Chondrocyte (in vitro differentiated cells): ENCODE results near the gene HSF2BP. TPM values are rescaled to one million over a fixed set of nuclear protein-coding genes. Genes with fewer than 3 reads are reported as not detected.
A peak's percentile ranks its signal among the peaks of the same experiment; 100 is the strongest.

ENCODE experiments used
- DNase-seq: peaks from one replicate; pipeline ENCODE4 v3.0.0; 2021; ENCODE audit warnings: mixed read lengths, low spot score
- H3K27ac Mint-ChIP-seq: one replicate; pipeline ENCODE4 v1.8.0; 2021; ENCODE audit warnings: mild to moderate bottlenecking, moderate library complexity, mixed read lengths; ENCODE audit not compliant: unreplicated experiment
- H3K27me3 Mint-ChIP-seq: 2 replicates; pipeline ENCODE4 v1.8.0; 2021; ENCODE audit warnings: low read depth, mixed read lengths
- H3K36me3 Mint-ChIP-seq: 2 replicates; pipeline ENCODE4 v1.8.0; 2021; ENCODE audit warnings: low read depth, mixed read lengths
- H3K4me1 Mint-ChIP-seq: 2 replicates; pipeline ENCODE4 v1.8.0; 2021; ENCODE audit warnings: low read depth, mild to moderate bottlenecking, mixed read lengths
- H3K4me3 Mint-ChIP-seq: one replicate; pipeline ENCODE4 v1.8.0; 2021; ENCODE audit warnings: mild to moderate bottlenecking, moderate library complexity, mixed read lengths; ENCODE audit not compliant: unreplicated experiment
- H3K9me3 Mint-ChIP-seq: 2 replicates; pipeline ENCODE4 v1.8.0; 2021; ENCODE audit warnings: low read depth, mixed read lengths
- CTCF ChIP-seq: fragments of 200-600 bp; sonication (generic); IDR thresholded peaks from 2 replicates; pipeline ENCODE4 v1.5.0; 2021; ENCODE audit warnings: antibody characterized with exemption, mild to moderate bottlenecking, moderate library complexity
- total RNA-seq: library from RNA; stranded (reverse); gene quantifications from 3 replicates; pipeline ENCODE4 v1.2.1, GENCODE V29; 2021

HSF2BP gene
- total RNA-seq, 1 donor from 2014 or later, result 3.5 TPM

GRCh38 chr21:43662286-43662685 is 3.0 kb upstream of the HSF2BP start:
- Mint-ChIP-seq H3K27me3 (no peaks in the 10 kb centered on the region), H3K4me1 (peaks cover 28% of the 10 kb centered on the region), H3K27ac (no peak overlapping the region), H3K9me3 (peaks cover 3% of the 10 kb centered on the region), H3K36me3 (peaks cover 10% of the 10 kb centered on the region), H3K4me3 (no peak overlapping the region)
- no peak for DNase-seq
- TF ChIP-seq CTCF, result no peak

GRCh38 chr21:43658769-43659135 is 536 bp downstream of the HSF2BP start:
- DNase-seq, result no peak
- peaks cover 2% of the 10 kb centered on the region for H3K36me3 Mint-ChIP-seq
- H3K27ac Mint-ChIP-seq, result peak overlapping the region; percentile 95
- H3K4me3 Mint-ChIP-seq, result peak overlapping the region; percentile 70
- H3K4me1 Mint-ChIP-seq, result peaks cover 27% of the 10 kb centered on the region
- H3K9me3 Mint-ChIP-seq, result no peaks in the 10 kb centered on the region
- no peak for TF ChIP-seq CTCF
- no peaks in the 10 kb centered on the region for H3K27me3 Mint-ChIP-seq

- TF ChIP-seq CTCF, result no peak
- H3K27ac Mint-ChIP-seq, result no peak overlapping the region
- H3K4me3 Mint-ChIP-seq, result no peak overlapping the region
- no peaks in the 10 kb centered on the region for H3K27me3 Mint-ChIP-seq
- H3K36me3 Mint-ChIP-seq, result peaks cover 2% of the 10 kb centered on the region
- DNase-seq, result no peak
- H3K4me1 Mint-ChIP-seq, result peaks cover 27% of the 10 kb centered on the region
- no peaks in the 10 kb centered on the region for H3K9me3 Mint-ChIP-seq
Measured at GRCh38 chr21:43658088-43658741, 1.1 kb downstream of the HSF2BP start.

DNA sequence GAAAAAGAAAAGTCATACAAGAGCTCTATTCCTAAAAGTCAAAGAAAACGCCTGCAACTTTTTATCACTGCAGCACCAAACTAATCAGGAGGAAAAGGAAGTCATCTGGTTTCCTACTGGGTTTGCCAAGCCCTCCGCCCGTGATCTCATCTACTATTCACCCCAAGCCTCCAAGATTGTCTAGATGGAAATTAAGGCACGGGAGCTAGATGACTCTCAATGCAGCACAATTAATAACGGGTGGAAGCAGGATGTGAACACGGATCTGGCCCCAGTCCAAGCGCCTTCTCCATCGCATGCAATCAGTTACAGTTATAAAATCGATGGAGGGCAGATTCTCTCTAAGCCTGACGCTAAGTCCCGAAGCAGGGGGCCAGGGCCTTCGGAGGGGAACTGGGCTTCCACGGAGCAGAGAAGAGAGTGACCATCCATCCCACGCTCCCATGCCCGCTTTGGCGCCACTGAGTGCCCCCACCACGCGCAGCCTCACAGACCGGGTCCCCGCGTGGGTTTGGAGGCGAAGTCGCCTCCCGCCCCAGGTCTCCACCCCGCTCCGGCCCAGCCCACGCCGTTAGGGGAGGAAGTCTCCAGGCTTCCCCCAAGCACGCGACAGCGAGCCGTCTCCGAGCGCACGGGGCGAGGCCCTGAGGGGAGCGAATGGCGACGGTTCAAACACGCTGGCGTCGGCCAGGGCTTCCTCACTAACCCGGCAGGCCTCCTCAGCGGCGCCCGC is 1.8 kb downstream of the HSF2BP start:
- Mint-ChIP-seq H3K27ac (no peak overlapping the region), H3K36me3 (no peaks in the 10 kb centered on the region), H3K27me3 (no peaks in the 10 kb centered on the region), H3K4me1 (peaks cover 27% of the 10 kb centered on the region), H3K9me3 (no peaks in the 10 kb centered on the region), H3K4me3 (no peak overlapping the region)
- DNase-seq, result no peak
- no peak for TF ChIP-seq CTCF

- Mint-ChIP-seq H3K27ac (no peak overlapping the region), H3K27me3 (no peaks in the 10 kb centered on the region), H3K9me3 (no peaks in the 10 kb centered on the region), H3K4me1 (peaks cover 8% of the 10 kb centered on the region), H3K4me3 (no peak overlapping the region), H3K36me3 (no peaks in the 10 kb centered on the region)
- TF ChIP-seq CTCF, result no peak
- DNase-seq, result no peak
Measured at GRCh38 chr21:43654806-43655489, 4.3 kb downstream of the HSF2BP start.
